DMS79 (cell line): ENCODE results near the gene PIK3C2G.
"Not testable (repeated sequence)": the region's sequence is repeated elsewhere in the genome, so short reads cannot be mapped to it uniquely, and the experiment has no call there.

Experiments used
- DNase-seq: peaks from one replicate; lab custom pipeline; 2025; lab: John Stamatoyannopoulos, UW

The PIK3C2G gene

GRCh38 chr12:18261273-18261672 lies at the start of gene PIK3C2G:
PIK3C2G (plus strand) TSS chr12:18261518; CDS start chr12:18282082, 20,564 bp downstream.
- no peak for DNase-seq

- no peak for DNase-seq
These were observed 43.4 kb upstream of the PIK3C2G start for GRCh38 chr12:18217966-18218365.

GRCh38 chr12:18221726-18222125 lies 39.6 kb upstream of the PIK3C2G start:
- DNase-seq: no peak

GRCh38 chr12:18222699-18223098 lies 38.6 kb upstream of the PIK3C2G start:
- DNase-seq: no peak

- peak; percentile 22 for DNase-seq
These were observed 36.6 kb upstream of the PIK3C2G start for GRCh38 chr12:18224745-18225144.

- DNase-seq: no peak
These were observed 21.8 kb upstream of the PIK3C2G start for GRCh38 chr12:18239526-18239925.

GRCh38 chr12:18242380-18243089 lies 18.8 kb upstream of the PIK3C2G start:
- no peak for DNase-seq

- DNase-seq: no peak
These were observed 18.1 kb upstream of the PIK3C2G start for GRCh38 chr12:18243238-18243637.

- no peak for DNase-seq
These were observed 15.3 kb upstream of the PIK3C2G start for GRCh38 chr12:18246066-18246465.

- DNase-seq: peak; percentile 31
These were observed 10.9 kb upstream of the PIK3C2G start for GRCh38 chr12:18250313-18250916.

GRCh38 chr12:18254081-18254480 lies 7.2 kb upstream of the PIK3C2G start:
- DNase-seq: no peak

GRCh38 chr12:18255004-18255403 lies 6.3 kb upstream of the PIK3C2G start:
- DNase-seq: not testable (repeated sequence)

- no peak for DNase-seq
These were observed 4.1 kb upstream of the PIK3C2G start for GRCh38 chr12:18257251-18257650.

- no peak for DNase-seq
These were observed 2.4 kb upstream of the PIK3C2G start for GRCh38 chr12:18258929-18259328.

- no peak for DNase-seq
These were observed 1.2 kb upstream of the PIK3C2G start for GRCh38 chr12:18259906-18260682.

GRCh38 chr12:18261906-18262305 lies 588 bp downstream of the PIK3C2G start:
- no peak for DNase-seq

- no peak for DNase-seq
These were observed 1.2 kb downstream of the PIK3C2G start for GRCh38 chr12:18262514-18262913.

GRCh38 chr12:18264581-18265075 lies 3.3 kb downstream of the PIK3C2G start:
- no peak for DNase-seq

GRCh38 chr12:18267427-18268099 lies 6.2 kb downstream of the PIK3C2G start:
- no peak for DNase-seq

GRCh38 chr12:18270958-18271460 lies 9.7 kb downstream of the PIK3C2G start:
- no peak for DNase-seq

GRCh38 chr12:18275981-18276380 lies 14.7 kb downstream of the PIK3C2G start:
- no peak for DNase-seq

- DNase-seq: no peak
These were observed 15.9 kb downstream of the PIK3C2G start for GRCh38 chr12:18277196-18277595.
